CD4-positive, alpha-beta T cell treated with Interleukin-15 for 1 hour (primary cell): ENCODE results near the gene SLC30A4.

ENCODE experiments used
- DNase-seq: peaks from one replicate; pipeline ENCODE4 v3.0.0-alpha.2; 2020

The SLC30A4 gene

GRCh38 chr15:45499426-45499825 is 23.1 kb downstream of the SLC30A4 start:
- DNase-seq, result no peak

DNA sequence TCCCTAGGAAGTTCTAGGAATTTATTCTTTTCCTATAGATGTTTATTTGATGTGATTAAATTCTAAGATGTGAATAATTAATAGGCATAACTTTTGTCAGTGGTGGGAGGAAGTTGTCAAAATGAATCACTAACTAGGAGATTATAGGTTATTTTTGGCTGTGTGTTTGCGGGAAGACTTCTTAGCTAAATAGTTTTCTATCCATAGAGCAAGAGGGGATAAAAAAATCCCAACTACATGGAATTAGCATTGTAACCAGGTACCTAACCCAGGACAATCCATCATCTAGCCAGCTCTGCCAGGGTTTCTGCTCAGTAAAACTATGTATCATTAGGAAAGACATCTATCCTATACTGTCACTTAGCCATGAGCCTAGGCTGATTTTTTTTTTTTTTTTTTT is 23.9 kb downstream of the SLC30A4 start:
- DNase-seq, result no peak

GRCh38 chr15:45497261-45497660 is 25.3 kb downstream of the SLC30A4 start:
- DNase-seq, result no peak

- DNase-seq, result no peak
Measured at GRCh38 chr15:45496658-45497057, 25.9 kb downstream of the SLC30A4 start.

DNA sequence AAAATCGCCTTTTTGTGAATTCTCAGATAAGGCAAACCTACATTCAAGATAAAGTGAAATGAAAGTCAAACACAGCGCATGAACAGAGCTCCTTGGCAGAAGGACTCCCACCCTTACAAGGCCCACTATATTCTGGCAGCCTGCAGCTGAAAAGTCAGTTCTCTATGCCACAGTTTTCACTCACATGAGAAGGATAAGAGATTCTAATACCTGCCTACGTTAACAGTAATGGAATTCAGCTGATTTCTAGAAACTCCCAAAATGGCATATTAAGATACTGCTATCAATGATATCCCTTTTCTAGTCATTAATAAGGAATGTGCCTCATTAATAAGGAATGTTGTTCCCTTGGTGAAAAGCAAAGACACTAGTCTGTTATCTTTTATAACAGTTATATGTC is 27.0 kb downstream of the SLC30A4 start:
- DNase-seq, result no peak

DNA sequence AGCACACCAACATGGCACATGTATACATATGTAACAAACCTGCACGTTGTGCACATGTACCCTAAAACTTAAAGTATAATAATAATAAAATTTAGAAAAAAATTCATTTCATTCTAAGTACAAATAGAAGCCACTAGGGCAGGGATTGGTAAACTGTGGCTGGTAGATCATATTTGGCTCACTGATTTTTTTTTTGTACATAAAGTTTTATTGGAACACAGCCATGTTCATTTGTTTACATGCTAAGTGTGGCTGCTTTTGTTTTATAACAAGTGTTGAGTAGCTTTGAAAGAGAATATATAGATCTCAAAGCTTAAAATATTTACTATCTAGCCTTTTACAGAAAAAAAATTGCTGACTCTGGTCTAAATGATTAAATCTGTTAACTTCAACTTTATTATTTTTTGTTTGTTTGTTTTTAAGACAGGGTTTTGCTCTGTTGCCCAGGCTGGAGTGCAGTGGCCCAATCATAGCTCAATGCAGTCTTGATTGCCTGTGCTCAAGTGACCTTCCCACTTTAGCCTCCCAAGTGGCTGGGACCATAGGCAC is 32.8 kb downstream of the SLC30A4 start:
- DNase-seq, result no peak

DNA sequence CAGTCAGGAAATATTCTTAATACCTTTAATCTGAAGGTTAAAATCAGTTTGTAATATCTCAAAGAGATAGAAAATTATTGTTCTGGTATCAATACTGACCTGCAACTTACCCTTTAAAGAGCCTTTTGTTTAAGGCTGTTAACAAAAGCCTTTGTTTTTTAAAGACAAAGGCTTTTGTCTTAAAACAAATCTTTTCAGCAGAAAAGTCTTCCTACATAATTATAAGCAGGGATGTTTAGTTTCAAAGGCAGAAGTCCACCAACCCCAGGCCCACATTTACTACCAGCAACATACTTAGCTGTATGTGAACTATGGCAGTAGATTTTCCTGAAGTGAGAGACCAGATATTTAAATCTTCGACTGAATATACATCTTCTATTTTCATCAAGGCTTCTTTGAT is 36.2 kb downstream of the SLC30A4 start:
- DNase-seq, result no peak

GRCh38 chr15:45481135-45481534 is 41.4 kb downstream of the SLC30A4 start:
- DNase-seq, result no peak

DNA sequence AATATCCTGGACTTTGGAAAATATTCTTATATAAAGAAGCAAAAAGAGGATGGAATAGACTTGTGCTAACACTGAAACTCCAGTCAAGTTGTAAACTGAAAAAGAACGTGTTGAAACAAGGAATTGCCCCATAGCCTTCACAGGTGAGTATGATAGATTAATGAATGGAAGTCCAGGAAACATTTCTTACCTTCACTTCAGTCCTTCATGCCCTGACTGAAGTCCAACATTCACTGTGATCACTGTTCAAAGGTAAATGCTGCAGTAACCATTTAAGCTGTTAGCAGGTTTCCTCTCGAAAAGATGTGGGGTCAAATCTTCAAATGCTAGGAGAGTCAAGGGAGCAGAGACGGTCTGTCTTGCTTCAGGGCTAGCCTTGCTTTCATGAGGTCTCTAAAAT is 46.1 kb downstream of the SLC30A4 start:
- DNase-seq, result no peak

DNA sequence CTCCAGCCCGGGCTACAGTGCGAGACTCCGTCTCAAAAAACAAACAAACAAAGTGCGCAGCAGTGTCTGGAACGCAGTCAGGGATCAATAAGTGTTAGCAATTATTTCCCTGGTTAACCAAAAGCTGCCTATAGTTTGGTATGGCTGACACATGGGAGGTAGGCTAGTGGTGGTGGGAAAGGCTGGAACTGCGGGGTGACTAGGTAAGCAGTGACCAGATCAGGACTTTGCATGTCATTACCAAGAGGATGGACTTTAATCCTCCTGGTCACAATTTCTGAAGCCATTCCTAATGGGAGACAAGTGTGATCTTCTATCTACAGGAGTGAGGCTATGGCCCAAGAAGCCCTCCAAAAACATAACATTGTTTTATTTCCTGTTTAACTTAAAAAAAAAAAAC is 47.8 kb downstream of the SLC30A4 start:
- DNase-seq, result no peak

GRCh38 chr15:45473068-45473467 is 49.5 kb downstream of the SLC30A4 start:
- no peak for DNase-seq

- no peak for DNase-seq
Measured at GRCh38 chr15:45471151-45471550, 51.4 kb downstream of the SLC30A4 start.

DNA sequence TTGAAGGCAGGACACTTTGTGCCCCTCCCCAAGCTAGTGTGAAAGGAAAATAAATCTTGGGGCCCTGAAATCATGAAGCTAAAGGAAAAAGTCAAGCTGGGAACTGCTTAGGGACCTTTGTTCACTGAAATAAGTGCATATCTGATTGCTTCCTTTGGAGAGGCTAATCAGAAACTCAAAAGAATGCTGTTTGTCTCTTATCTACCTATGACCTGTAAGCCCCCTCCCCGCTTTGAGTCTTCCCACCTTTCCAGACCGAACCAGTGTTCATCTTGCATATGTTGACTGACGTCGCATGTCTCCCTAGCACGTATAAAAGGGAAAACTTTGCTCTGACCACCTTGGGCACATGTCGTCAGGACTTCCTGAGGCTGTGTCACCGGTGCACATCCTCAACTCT is 53.1 kb downstream of the SLC30A4 start:
- DNase-seq, result no peak

DNA sequence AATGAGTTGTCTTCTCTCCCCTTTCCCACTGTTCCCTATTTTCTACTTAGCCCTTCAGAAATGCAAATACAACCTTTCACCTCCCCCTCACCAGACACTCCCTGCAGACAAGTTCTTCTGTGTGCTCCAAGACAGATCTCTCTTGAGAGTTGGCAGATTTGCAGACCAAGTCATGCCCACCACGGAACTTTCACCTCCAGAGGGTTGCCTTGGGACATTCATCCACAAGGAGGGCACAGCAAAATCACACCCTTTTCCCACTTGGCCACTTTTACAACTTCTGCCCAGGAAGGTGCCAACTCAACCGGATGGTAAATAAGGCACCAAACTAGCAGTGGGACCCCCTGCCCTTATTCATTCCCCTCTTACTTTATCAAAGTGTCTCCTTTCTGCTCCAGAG is 53.5 kb downstream of the SLC30A4 start:
- no peak for DNase-seq

- no peak for DNase-seq
Measured at GRCh38 chr15:45468294-45468693, 54.3 kb downstream of the SLC30A4 start.

DNA sequence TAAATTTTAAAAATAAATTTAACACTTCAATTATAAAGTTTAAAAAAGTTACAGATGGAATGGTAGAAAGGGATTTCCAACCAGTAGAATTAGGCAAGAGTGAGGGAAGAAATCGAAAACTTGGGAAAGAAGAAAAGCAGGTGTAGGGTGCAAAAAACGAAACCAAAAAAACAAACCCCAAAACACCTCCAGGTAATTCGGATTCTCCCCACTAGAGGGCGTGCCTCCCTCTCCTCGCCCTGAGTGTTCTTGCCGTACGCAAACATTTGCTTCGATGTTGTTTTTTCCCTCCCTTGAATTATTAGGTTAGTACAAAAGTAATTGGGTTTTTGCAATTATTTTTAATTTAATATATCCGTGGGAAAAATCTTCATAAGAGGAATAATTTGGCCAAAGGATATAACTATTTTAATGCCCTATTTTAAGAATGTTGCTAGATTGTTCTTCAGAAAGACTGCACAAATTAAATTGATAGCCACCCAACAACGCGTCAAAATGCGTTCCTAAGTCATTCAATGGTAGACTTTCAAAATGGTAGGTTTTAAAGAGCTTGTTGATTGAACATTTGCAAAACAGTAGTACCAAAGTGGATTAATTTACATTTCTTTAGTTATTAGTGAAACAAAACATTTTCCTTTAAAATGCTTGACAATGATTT is 63.7 kb downstream of the SLC30A4 start:
- DNase-seq, result peak; percentile 66

DNA sequence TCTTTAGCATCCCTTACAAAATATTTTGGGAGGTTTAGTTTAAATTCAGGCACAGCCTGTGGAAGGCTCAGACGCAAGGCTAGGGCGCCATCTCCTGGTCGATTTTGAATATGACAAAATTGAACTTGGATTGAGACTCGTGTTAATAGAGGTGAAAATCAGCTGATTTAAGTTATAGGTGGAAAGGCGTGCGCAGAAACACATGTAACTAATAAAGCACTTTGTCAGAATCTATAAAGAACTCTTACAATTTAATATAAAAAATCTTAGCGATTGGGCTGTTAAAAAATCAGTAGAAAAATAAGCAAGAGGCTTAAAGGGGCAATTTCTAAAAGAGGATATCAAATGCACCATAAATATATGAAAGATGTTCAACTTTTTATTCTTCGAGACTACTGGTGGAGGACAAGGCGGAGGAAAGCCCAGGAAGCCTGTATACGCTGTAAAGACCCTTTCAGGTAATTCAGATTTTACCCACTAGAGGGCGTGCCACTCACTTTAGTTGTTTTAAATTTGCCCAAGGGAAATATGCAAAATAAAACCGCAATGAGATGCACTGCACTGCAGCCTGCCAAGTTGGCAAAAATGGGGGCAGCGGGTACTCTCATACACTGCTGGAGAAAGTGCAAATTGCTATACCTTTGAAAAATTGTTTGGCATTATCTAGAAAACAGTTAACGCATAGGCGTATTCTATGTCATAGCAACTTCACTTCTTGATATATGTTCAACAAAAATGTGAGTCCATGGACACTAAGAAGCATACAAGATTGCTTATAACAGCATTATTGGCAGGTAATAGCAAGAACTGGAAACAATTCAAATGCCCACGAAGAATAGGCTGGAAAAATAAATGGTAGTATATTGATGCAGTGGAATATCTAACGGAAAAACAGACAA is 64.7 kb downstream of the SLC30A4 start:
- peak; percentile 69 for DNase-seq

GRCh38 chr15:45457220-45457619 is 65.3 kb downstream of the SLC30A4 start:
- no peak for DNase-seq

GRCh38 chr15:45456212-45457106 is 66.1 kb downstream of the SLC30A4 start:
- DNase-seq, result peak; percentile 86

DNA sequence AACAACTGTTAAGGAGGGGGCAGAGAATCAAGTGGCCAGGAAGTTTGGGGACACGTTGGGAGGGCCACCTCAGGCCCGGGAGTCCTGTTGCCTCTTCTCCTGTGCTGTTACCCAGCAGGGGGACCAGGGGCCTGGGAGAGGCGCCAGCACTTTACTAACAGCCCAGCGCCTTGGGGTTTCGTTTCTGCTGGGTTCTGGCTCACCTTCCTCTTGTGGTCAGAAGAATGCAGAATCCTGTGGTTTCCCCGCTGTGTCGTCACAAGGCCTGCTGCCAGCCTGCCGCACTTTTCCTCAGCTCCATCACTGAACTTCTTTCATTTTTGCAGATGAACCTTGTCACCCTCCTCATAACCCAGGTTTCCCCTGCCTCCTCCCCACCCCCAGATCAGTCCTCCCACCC is 67.7 kb downstream of the SLC30A4 start:
- DNase-seq, result peak; percentile 84

DNA sequence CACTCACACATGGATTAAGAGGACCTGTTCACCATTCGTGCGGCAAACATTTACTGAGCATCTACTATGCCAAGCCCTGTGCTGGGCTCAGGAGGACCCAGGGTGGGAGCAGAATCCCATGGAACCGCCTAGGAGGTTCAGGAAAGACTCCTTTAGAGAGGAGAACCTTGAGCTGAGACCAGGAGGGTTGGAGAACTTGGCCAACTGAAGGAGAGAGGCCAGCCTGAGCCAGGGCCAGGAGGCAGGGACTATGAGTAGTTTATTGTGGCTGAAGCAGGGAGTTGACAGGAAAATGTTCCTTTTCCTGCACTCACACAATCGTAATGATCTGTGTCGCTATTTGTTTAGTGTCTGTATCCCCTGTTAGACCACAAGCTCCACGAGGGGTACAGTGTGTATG is 71.3 kb downstream of the SLC30A4 start:
- DNase-seq, result no peak

DNA sequence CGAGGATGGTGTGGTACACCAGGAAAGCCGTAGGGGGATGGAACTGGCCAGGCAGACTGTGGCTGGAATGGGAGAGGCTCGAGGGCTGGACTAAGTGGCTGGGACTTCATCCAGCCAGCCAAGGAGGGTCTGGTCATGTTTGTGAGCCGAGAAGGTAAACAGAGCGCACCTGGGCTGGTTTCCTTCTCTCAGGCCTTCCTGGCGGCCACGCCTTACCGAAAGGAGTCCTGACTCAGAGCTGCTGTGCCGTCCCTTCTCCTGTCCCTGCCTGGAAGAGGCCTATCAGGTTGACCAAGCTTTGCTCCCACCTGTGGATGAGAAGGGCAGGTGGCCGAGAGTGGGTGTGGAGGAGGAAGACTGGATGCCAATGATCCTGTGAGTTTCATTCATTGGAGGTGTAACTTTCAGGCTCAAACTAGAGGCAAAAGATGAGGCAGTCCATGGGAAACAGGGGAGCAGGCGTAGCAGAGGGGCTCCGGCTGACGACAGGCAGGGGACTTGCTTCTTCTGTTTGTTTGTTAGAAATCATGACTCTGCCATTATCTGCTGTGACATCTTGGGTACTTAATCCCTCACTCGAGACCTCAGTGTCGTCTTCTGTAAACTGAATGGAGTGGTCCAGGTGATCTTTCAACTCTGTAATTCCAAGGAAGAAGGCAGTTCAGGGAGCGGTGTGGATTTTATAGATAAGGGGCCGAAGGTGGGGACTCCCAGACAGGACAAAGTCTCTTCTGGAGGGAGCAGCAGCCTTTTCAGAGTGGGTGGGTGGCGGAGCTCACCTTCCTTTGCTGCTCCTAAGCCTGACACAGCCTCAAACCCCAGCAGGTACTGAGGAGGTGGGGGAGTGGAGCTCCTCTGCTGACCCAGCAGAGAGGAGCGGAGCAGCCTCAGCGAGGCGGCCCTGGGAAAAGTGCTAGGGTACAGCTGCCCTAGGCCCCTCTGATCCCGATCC is 72.4 kb downstream of the SLC30A4 start:
- DNase-seq, result no peak
